ENCODE results near the gene CHRNA7.
A peak's percentile ranks its signal among the peaks of the same experiment; 100 is the strongest.

The CHRNA7 gene

DNA sequence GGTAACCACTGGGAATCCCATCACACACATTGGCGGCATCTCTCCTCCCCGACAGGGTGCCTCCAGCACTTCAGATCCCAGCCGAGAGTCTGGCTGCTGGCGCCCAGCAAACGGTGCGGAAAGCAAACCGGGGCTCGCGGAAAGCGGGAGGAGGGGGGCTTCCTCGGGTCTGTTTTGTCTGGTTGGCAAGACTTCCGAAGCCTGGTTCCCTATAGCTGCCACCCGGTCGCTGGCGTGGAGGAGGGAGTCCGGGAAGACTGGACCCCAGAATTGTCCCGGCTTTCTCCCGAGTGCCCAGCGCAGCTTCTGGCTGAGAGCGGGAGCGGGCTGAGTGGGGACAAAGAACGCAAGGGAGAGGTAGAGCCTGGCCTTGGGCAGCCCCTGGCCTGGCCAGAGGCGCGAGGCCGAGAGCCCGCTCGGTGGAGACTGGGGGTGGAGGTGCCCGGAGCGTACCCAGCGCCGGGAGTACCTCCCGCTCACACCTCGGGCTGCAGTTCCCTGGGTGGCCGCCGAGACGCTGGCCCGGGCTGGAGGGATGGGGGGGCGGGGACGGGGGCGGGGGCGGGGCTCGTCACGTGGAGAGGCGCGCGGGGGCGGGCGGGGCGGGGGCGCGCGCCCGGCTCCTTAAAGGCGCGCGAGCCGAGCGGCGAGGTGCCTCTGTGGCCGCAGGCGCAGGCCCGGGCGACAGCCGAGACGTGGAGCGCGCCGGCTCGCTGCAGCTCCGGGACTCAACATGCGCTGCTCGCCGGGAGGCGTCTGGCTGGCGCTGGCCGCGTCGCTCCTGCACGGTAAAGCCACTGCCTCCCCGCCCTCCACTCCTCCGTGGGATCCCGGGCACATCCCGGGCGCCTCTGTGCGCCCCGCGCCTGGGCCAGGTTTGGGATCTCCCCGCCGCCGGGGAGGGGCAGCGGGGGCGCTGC is at the start of gene CHRNA7:
CHRNA7 (plus strand) TSS at position 654 of the 920 bp plus-strand sequence; CDS start at position 734, 80 bp downstream.
- peak; percentile 7 for DNase-seq

DNA sequence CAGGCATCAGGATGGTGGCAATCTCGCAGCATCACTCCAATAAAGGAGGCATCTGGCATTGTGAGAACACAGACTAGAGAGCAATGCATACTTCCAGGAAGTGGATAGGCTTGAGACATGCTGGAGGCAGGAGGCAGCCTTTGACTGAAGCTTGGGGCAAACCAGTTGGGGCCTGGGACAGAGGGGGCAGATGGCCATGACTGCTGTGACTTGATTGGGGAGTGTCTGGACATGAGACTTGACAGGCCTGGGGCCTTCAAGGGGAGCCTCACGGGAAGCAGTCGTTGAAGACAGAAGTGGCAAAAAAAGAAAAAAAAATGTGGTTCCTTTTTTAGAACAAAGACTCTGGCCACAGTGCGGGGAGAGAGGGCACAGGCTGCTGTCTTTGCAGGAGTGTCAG is 44.7 kb upstream of the CHRNA7 start:
- no peak for DNase-seq

DNA sequence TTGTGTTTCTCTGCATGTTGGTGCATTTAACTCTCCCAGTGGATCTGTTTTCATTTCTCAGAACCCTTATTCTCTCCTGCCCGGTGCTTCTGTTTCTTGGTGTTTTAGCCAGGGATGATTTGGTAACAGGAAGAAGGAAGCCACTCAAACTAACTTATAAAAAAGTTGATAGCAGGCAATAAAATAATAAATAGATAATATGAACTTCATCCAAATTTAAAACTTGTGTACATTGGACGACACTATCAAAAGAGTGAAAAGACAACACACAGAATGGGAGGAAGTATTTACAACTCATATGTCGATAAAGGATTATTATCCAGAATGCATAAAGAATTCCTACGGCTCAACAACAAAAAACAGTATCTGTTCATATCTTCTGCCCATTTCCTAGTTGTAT is 37.3 kb upstream of the CHRNA7 start:
- no peak for DNase-seq

DNA sequence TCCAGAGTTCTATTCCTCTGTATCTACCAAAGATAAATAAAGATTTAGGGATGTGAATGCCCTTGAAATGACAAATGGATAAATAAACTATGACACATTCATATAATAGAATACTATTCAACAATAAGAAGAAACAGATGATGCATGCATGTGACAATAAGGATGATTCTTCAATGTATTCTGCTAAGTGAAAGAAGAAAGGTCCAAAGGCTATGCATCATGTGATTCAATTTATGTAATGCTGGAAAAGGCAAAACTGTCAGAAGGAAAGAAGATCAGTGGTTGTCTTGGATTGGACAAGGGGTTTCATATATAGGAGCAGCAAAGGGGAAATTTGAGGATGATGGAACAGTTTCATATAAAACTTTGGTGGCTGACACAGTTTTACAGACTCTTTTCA is 32.6 kb upstream of the CHRNA7 start:
- DNase-seq: no peak

GRCh38 chr15:32003558-32003957 is 26.8 kb upstream of the CHRNA7 start:
- no peak for DNase-seq

DNA sequence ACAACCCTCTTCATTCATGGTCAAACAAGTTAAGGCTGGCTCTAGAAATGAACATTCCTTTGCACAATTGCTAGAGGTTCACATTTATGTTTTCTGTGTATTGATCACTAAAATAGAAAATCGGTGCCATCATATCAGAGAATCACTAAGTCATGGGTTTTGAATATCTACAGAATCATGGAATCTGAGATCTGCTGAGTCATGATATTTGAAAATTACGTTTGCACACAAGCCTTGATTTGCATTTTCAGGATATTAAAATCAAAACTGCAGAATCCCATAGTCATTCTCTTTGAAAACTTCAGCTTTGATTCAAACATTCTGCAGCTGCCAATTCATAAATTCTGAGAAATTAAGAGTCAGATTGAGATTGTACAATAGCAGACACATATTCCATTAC is 26.1 kb upstream of the CHRNA7 start:
- no peak for DNase-seq

DNA sequence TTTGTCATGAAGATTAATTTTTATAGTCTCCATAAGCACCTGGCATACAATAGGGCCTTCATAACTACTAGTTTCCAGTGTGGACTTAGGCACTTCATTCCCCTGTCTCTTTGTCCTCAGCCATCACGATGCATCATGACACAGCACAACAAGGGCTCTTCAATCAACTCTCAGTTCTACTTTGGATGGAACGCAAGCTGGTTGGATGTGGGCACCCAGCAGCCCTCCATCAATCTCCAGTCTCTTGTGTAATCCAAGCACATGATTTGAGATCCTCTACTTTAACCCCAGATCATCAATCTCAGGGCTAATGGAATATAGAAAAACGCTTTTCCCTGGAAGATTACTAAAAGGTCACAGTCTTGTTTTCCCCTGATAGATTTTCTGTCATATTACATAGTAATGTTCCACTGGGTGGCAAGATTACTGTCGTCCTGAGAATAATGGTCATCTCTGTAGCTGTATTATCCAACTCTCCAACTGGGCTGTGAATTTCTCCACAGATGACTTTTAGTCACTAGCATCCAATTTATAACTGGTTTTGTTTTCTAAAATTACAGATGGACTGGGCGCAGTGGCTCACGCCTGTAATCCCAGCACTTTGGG is 22.9 kb upstream of the CHRNA7 start:
- DNase-seq: no peak

GRCh38 chr15:32014953-32015352 is 15.4 kb upstream of the CHRNA7 start:
- no peak for DNase-seq

DNA sequence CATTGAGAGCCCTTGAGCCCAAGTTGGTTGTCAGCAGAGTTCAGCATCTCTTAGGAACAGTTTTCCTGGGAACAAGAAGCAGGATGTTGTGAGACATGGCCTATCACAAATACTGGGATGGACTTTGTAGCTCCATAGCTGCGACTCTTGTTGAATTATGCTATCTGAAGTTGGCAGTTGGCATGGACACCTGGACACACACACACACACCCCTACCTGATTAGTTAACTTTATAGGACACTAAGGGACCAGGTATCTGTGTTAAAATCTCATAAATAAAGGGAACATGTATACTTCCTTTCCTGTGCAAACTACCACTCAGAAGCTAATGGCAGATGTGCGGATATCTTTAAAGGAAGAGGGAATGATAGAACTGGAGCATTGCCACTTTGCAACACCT is 10.2 kb upstream of the CHRNA7 start:
- no peak for DNase-seq

GRCh38 chr15:32028921-32029320 is 1.4 kb upstream of the CHRNA7 start:
- no peak for DNase-seq

- DNase-seq: no peak
Observed at GRCh38 chr15:32029409-32029861, 880 bp upstream of the CHRNA7 start.

DNA sequence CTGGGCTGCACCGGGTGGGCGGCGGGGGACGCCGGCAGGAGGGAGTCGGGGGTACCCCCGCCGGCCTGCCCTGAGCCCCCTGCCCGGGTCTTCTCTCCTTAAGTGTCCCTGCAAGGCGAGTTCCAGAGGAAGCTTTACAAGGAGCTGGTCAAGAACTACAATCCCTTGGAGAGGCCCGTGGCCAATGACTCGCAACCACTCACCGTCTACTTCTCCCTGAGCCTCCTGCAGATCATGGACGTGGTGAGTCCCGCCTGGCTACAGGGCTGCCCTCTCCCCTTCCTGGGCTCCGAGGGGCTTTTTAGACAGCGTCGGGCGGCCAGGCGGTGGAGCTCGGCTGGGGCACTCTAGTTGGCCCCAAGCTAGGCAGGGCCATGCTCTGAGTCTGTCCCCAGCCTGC is 480 bp downstream of the CHRNA7 start:
- DNase-seq: no peak

DNA sequence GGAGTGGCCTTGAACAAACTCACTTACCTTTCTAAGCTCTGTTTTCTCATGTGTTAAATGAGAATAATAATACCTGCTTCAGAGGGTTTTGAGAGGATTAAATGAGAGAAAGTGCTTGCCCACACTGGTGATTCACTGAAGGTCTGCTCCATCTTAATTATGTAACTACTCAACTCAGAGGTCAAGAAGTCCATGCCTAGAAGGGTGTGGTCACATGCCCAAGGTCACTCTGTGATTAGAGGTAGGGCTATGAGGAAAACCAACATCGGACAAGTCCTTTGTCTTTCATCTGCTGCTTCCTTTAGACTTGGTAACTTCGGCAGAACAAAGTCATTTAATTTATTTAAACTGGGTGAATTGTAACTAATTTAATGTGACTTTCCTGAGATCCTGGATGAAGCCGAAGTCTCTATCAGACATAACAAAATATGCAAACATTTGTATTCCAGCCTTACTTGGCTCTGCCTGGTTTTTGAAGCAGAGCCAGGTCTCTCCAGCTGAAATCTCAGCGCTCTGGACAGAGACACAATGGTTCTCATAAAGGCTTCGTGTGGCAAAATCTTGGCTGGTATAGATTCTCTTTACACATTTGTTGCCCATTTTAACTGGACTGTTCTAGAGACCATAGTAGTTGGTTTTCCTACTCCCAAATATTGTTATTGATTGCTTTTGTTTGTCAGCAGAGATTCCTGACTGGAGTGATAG is 3.0 kb downstream of the CHRNA7 start:
- no peak for DNase-seq

DNA sequence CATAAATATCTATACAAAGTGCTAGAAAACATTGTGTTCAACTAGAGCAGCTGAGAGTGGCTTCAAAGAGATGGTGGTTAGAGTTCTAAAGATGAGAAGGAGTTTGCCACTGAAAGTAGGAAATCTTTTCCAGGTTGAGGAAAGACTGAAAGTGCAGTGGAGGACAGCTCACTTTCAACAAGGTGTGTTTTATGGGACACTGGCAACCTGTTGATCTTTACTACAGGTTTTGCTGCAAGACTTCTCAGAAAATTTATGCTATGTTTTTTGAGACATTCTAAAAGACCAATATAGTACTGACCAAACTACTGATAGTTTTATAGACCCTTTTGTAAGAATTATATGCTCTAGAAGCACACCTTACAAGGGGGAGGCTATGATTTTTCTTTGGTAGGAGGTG is 3.8 kb downstream of the CHRNA7 start:
- DNase-seq: no peak

DNA sequence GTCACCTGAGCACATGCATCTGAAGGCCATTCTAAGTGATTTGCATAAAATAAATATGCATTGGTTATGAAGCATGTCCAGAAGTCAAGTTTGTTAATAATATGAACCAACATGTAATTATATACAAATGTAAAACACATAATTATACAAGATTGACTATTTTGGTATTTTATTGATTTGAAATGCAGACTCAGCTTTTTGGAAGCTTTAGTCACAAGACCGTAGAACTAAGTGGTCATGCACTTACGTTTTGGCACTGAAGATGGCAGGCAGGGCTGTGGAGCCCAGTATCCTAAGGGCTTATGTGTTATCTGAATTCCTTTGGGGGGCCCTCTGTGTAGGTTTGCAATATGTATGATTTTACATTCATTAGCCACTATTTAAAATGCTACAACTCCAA is 5.0 kb downstream of the CHRNA7 start:
- DNase-seq: no peak

DNA sequence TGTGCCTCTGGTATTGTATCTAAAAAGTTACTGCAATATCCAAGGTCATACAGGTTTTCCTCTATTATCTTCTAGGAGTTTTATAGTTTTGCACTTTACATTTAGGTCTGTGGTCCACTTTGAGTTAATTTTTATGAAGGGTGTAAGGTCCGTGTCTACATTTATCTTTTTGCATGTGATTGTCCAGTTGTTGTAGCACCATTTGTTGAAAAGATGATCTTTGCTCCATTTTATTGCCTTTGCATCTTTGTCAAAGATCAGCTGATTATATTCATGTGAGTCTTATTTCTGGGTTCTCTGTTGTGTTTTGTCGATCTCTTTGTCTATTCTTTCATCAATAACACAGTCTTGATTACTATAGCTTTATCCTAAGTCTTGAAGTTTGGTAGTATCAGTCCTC is 6.7 kb downstream of the CHRNA7 start:
- DNase-seq: no peak

DNA sequence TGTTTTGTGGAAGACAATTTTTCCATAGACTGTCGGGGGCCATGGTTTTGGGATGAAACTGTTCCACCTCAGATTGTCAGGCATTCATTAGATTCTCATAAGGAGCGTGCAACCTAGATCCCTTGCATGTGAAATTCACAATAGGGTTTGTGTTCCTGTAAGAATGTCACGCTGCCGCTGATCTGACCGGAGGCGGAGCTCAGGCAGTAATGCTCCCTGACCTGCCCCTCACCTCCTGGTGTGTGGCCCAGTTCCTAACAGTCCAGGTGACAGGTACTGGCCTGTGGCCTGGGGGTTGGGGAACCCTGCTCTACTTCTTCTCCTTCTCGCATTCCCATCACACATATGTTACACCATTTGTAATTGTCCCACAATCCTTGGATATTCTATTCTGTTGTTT is 11.0 kb downstream of the CHRNA7 start:
- DNase-seq: no peak

DNA sequence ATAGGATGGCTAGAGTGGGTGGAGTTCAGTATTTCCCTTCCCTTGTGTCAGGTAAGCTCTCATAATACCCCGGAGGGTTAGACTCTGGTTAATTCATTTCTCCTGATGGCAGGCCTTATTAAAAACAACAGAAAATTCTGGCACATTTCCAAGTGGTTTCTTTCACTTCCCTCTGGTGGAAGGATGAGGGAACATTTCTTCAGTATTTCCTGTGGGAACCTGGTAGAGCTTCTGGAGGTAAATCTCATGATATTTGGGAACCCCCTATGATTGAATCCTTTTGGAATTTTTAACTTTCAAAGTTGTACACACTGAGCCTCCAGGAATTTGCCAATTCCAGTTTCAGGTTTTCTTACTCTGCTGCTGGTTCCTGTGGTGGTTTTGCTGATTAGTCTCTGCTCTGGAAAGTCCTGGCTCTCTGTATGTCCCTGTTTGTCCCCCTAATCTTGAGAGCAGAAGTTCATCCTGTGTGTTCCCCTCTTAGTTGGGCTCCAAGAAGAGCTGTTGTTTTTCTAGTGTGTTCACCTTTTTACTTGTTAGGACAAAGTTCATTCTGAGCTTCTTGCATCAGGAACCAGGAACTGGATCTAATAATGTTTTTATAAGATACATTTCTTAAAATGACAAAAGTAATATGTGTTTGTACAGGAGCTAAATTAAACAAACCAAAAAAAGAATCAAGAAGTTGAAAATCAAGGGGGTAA is 12.1 kb downstream of the CHRNA7 start:
- DNase-seq: peak; percentile 2

- no peak for DNase-seq
Observed at GRCh38 chr15:32053719-32054118, 23.4 kb downstream of the CHRNA7 start.

DNA sequence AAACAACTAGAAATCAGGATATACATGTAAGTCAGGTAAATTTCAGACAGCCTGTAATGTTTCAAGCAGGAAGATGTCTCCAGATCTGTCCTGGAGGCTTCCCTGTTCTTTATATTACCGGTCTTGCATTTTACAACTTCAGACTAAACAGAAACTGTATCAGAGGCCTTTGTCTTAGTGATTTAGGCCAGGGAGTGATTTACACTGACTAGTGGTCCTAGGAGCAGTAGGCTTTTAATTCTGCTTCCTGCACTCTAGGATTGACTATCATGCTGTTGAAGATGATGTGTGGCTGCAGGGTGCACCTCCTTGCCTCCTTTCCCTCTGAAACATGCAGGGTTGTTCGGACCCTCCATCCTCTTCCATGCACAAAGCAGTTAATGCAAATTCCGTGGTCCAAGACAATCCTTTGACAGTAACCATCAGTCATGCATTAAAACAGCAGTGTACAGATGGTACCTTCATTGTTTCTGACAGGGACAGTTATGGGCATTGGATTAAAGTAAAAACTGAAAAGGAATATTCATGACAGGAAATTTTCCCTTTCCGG is 27.6 kb downstream of the CHRNA7 start:
- DNase-seq: no peak

DNA sequence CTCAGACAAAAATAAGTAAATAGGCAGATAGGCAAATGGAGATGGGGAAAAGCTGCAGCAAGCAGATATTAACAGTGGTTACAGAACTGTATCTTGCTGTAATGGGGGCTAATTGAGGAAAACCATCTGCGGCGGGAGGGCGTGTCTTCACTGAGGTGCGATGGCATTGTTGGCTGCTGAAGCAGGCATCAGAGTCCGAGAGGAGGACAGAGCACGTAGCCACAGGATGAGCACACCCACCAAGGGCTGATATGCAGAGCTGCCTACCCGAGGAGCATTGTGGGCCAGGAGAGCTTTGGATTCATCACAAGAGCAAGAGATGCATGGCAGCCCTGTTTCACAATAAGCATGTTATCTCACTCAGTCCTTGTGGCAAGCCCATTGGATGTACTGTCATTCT is 30.4 kb downstream of the CHRNA7 start:
- no peak for DNase-seq

GRCh38 chr15:32067115-32067514 is 36.8 kb downstream of the CHRNA7 start:
- no peak for DNase-seq

DNA sequence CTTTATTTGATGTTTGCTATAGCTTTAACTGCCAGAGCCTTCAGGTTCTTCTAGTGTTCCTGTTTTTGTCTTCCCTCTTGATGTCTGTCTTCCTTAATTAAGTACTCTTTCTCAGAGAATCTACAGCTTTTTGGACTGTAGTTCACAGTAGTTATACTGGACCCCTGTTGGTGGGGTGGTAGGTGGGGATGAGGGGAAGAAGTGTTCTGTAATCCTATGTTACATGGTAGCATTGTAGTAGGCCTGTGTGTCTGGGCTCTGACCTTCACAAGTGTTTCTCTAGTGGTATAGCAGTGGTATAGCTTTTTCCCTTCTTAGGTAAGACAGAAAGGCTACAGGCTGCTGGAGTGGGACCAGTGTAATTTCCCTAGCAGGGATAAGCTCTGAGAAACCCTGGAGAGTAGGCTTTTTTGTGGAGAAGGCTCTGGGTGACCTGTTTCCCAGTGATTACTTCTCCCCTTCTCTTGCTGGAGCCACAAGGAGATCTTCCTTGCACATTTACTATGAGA is 59.6 kb downstream of the CHRNA7 start:
- DNase-seq: no peak
